DMS153 treated with DMSO at 0.1 percent for 48 hours (cell line): ENCODE measurements around the gene COL12A1.

Source experiments
- DNase-seq: peaks from one replicate; lab custom pipeline; 2025; ENCODE audit not compliant: unreplicated experiment; lab: John Stamatoyannopoulos, UW

The COL12A1 gene

GRCh38 chr6:75180864-75181263 is 25.0 kb downstream of the COL12A1 start:
- DNase-seq, result no peak

- no peak for DNase-seq
Observed at GRCh38 chr6:75178757-75179156, 27.1 kb downstream of the COL12A1 start.

- DNase-seq, result no peak
Observed at GRCh38 chr6:75176076-75176582, 29.7 kb downstream of the COL12A1 start.

- DNase-seq, result no peak
Observed at GRCh38 chr6:75171986-75172385, 33.9 kb downstream of the COL12A1 start.

- DNase-seq, result no peak
Observed at GRCh38 chr6:75171567-75171966, 34.3 kb downstream of the COL12A1 start.

GRCh38 chr6:75170691-75171560 is 34.9 kb downstream of the COL12A1 start:
- no peak for DNase-seq

GRCh38 chr6:75169689-75170586 is 35.9 kb downstream of the COL12A1 start:
- no peak for DNase-seq

- no peak for DNase-seq
Observed at GRCh38 chr6:75167851-75168250, 38.0 kb downstream of the COL12A1 start.

- DNase-seq, result no peak
Observed at GRCh38 chr6:75167325-75167724, 38.5 kb downstream of the COL12A1 start.

- no peak for DNase-seq
Observed at GRCh38 chr6:75166773-75167172, 39.1 kb downstream of the COL12A1 start.

GRCh38 chr6:75166236-75166635 is 39.6 kb downstream of the COL12A1 start:
- no peak for DNase-seq

GRCh38 chr6:75158176-75158575 is 47.7 kb downstream of the COL12A1 start:
- DNase-seq, result no peak

- no peak for DNase-seq
Observed at GRCh38 chr6:75157336-75157735, 48.5 kb downstream of the COL12A1 start.

- DNase-seq, result no peak
Observed at GRCh38 chr6:75156186-75156878, 49.5 kb downstream of the COL12A1 start.

- no peak for DNase-seq
Observed at GRCh38 chr6:75155631-75156030, 50.2 kb downstream of the COL12A1 start.

GRCh38 chr6:75154973-75155372 is 50.9 kb downstream of the COL12A1 start:
- no peak for DNase-seq

GRCh38 chr6:75150685-75151412 is 55.0 kb downstream of the COL12A1 start:
- DNase-seq, result no peak

GRCh38 chr6:75149696-75150095 is 56.2 kb downstream of the COL12A1 start:
- DNase-seq, result no peak

- no peak for DNase-seq
Observed at GRCh38 chr6:75149240-75149639, 56.6 kb downstream of the COL12A1 start.

- no peak for DNase-seq
Observed at GRCh38 chr6:75147512-75147911, 58.3 kb downstream of the COL12A1 start.
